ENCODE measurements around the gene OR10G3. TPM values are rescaled to one million over a fixed set of nuclear protein-coding genes. Genes with fewer than 3 reads are reported as not detected.

The OR10G3 gene
- total and polyA plus RNA-seq, 2 of the 13 experiments (the other 11 are each of a cell fraction or from before 2014, with no cell fraction given) = not detected

DNA sequence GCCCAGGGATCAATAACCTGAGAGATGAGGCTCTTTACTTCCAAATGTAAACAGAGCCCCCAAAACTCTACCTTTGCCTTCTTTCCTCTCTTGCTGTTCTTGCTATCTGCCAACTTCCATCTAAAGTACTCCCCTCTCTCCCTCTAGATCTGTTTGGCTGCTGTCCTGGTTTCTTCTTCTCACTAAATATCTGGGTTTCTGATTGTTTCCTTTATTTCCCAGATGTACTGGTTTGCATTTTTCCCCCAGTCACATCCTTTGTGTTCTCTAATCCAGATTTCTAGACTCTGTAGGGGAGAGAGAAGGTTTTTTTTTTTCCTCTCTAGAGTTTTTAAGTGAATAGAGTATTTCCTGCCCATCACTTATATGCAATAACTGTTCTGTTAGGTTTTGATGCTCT lies 46.6 kb downstream of the OR10G3 start (continued):
- TF ChIP-seq, protein P1, sequence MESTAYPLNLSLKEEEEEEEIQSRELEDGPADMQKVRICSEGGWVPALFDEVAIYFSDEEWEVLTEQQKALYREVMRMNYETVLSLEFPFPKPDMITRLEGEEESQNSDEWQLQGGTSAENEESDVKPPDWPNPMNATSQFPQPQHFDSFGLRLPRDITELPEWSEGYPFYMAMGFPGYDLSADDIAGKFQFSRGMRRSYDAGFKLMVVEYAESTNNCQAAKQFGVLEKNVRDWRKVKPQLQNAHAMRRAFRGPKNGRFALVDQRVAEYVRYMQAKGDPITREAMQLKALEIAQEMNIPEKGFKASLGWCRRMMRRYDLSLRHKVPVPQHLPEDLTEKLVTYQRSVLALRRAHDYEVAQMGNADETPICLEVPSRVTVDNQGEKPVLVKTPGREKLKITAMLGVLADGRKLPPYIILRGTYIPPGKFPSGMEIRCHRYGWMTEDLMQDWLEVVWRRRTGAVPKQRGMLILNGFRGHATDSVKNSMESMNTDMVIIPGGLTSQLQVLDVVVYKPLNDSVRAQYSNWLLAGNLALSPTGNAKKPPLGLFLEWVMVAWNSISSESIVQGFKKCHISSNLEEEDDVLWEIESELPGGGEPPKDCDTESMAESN (CRISPR knock-in tag; conservative IDR thresholded peaks at IDR 0.05) = no peak
- TF ChIP-seq HMGA1 (CRISPR knock-in tag; conservative IDR thresholded peaks at IDR 0.05) = no peak
- TF ChIP-seq, protein P2, sequence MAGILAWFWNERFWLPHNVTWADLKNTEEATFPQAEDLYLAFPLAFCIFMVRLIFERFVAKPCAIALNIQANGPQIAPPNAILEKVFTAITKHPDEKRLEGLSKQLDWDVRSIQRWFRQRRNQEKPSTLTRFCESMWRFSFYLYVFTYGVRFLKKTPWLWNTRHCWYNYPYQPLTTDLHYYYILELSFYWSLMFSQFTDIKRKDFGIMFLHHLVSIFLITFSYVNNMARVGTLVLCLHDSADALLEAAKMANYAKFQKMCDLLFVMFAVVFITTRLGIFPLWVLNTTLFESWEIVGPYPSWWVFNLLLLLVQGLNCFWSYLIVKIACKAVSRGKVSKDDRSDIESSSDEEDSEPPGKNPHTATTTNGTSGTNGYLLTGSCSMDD (CRISPR knock-in tag; IDR thresholded peaks at IDR 0.05) = no peak

- no peaks in the 10 kb centered on the region for H4K20me1 ChIP-seq (ENCODE audit: insufficient read depth, low read length)
- in situ Hi-C loops (cut with HindIII; ENCODE audit: extremely low pct_ligation_motif_present, low pct_unique_long_range_greater_than_20kb) = no loop called here
- no peaks in the 10 kb centered on the region for H3K79me2 ChIP-seq (ENCODE audit: insufficient read depth, low read length)
- peak overlapping the region; percentile 57 for H3K9ac ChIP-seq (ENCODE audit: insufficient read depth, low read depth, low read length)
- peaks cover 0 to under 1% of the 10 kb centered on the region in 2 experiments; a peak in 1 of 5 replicates for H3K27me3 ChIP-seq (ENCODE audit: control insufficient read depth in 1 of 2, insufficient read depth in 2 of 2, low read length in 2 of 2)
- DNase-seq (ENCODE audit: low spot score) (no peak), FAIRE-seq (peak; percentile 8), ATAC-seq (no peak)
- H3K27ac ChIP-seq (ENCODE audit: extremely low read length, insufficient read depth, low read length) = peak overlapping the region; percentile 85
- no peak overlapping the region; a peak in 1 of 6 replicates for H3K4me3 ChIP-seq (replicated peaks in 1 of 3; ENCODE audit: insufficient read depth in 1 of 3, low read depth in 2 of 3, low read length in 3 of 3)
- CTCF ChIA-PET (ENCODE audit: low intra/inter-chr PET ratio, low total read pairs) = no interaction called here
- TF ChIP-seq BORCS8-MEF2B (CRISPR knock-in tag; IDR thresholded peaks at IDR 0.05) (no peak), PHF20 (CRISPR knock-in tag; IDR thresholded peaks at IDR 0.05) (0 out of 2 replicates have a peak, but pooled peaks have one; percentile 2), ZNF333 (CRISPR knock-in tag; IDR thresholded peaks at IDR 0.05; ENCODE audit: borderline replicate concordance) (no peak), SRSF1 (optimal IDR thresholded peaks at IDR 0.05; ENCODE audit: low read depth, low read length) (no peak), MBNL3 (CRISPR knock-in tag; conservative IDR thresholded peaks at IDR 0.05) (no peak), ZFP1 (CRISPR knock-in tag; IDR thresholded peaks at IDR 0.05) (0 out of 2 replicates have a peak, but pooled peaks have one; percentile 2), ZNF883 (CRISPR knock-in tag; IDR thresholded peaks at IDR 0.05; ENCODE audit: not compliant biosample characterization) (no peak), KDM4B (CRISPR knock-in tag; IDR thresholded peaks at IDR 0.05) (no peak), ZBTB42 (CRISPR knock-in tag; IDR thresholded peaks at IDR 0.05) (0 out of 2 replicates have a peak, but pooled peaks have one; percentile 25)
- TF ChIP-seq, protein P3, sequence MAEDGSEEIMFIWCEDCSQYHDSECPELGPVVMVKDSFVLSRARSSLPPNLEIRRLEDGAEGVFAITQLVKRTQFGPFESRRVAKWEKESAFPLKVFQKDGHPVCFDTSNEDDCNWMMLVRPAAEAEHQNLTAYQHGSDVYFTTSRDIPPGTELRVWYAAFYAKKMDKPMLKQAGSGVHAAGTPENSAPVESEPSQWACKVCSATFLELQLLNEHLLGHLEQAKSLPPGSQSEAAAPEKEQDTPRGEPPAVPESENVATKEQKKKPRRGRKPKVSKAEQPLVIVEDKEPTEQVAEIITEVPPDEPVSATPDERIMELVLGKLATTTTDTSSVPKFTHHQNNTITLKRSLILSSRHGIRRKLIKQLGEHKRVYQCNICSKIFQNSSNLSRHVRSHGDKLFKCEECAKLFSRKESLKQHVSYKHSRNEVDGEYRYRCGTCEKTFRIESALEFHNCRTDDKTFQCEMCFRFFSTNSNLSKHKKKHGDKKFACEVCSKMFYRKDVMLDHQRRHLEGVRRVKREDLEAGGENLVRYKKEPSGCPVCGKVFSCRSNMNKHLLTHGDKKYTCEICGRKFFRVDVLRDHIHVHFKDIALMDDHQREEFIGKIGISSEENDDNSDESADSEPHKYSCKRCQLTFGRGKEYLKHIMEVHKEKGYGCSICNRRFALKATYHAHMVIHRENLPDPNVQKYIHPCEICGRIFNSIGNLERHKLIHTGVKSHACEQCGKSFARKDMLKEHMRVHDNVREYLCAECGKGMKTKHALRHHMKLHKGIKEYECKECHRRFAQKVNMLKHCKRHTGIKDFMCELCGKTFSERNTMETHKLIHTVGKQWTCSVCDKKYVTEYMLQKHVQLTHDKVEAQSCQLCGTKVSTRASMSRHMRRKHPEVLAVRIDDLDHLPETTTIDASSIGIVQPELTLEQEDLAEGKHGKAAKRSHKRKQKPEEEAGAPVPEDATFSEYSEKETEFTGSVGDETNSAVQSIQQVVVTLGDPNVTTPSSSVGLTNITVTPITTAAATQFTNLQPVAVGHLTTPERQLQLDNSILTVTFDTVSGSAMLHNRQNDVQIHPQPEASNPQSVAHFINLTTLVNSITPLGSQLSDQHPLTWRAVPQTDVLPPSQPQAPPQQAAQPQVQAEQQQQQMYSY (CRISPR knock-in tag; IDR thresholded peaks at IDR 0.05) = no peak
- TF ChIP-seq, protein P4, sequence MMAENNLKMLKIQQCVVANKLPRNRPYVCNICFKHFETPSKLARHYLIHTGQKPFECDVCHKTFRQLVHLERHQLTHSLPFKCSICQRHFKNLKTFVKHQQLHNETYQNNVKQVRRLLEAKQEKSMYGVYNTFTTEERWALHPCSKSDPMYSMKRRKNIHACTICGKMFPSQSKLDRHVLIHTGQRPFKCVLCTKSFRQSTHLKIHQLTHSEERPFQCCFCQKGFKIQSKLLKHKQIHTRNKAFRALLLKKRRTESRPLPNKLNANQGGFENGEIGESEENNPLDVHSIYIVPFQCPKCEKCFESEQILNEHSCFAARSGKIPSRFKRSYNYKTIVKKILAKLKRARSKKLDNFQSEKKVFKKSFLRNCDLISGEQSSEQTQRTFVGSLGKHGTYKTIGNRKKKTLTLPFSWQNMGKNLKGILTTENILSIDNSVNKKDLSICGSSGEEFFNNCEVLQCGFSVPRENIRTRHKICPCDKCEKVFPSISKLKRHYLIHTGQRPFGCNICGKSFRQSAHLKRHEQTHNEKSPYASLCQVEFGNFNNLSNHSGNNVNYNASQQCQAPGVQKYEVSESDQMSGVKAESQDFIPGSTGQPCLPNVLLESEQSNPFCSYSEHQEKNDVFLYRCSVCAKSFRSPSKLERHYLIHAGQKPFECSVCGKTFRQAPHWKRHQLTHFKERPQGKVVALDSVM (CRISPR knock-in tag; IDR thresholded peaks at IDR 0.05) = peak; percentile 90
- H3K9me3 ChIP-seq (ENCODE audit: low read length) = peaks cover 5% of the 10 kb centered on the region
- intact Hi-C loops (cut with micrococcal nuclease; ENCODE audit: unreplicated experiment) = no loop called here
- H3K4me1 ChIP-seq (ENCODE audit: insufficient read depth, low read length) = peaks cover 46% of the 10 kb centered on the region
- POLR2A ChIA-PET = interaction anchor here (1.6 to 10.8 kb wide), 3 partner anchors 17 to 74 kb away, joined by 5 to 173 read pairs (median 8); partner anchors contain the start of genes CHD8 and METTL3
- 85% methylated on average over 1 of the region's 1 CpG for WGBS (ENCODE audit: low lambda C conversion rate)
- peak overlapping the region; percentile 59 for H2AFZ ChIP-seq (ENCODE audit: low read length)
- TSS peak; percentile 72 for BruUV-seq (replicated peaks)
- no peaks in the 10 kb centered on the region for H3K36me3 ChIP-seq (replicated peaks in 1 of 2; ENCODE audit: control insufficient read depth in 1 of 2, insufficient read depth in 2 of 2, low read length in 2 of 2)
- H3K4me2 ChIP-seq (ENCODE audit: low read depth, low read length) = peak overlapping the region; percentile 68; the same call in 1 of the 2 replicates
These were observed 50.4 kb downstream of the OR10G3 start for GRCh38 chr14:21529515-21529914.

All from HepG2 (cell line).